HepG2 (cell line): ENCODE results near the gene UBASH3A. TPM values are rescaled to one million over a fixed set of nuclear protein-coding genes. Genes with fewer than 3 reads are reported as not detected.

Experiments used
- ATAC-seq: fragments of 200-7000 bp; cut with Tn5 transposase; 3 replicates; pipeline ENCODE4 v1.9.1; 2020; ENCODE audit warnings: mild to moderate bottlenecking, moderate library complexity
- BruUV-seq: library from RNA; stranded (reverse); fragments of 400-500 nt; replicated peaks from 2 replicates; lab custom pipeline; 2021; lab: Mats Ljungman, UMichigan
- CTCF ChIA-PET: fragments of 300-600 bp; formaldehyde crosslinking; extraction: SDS; loops from one replicate; lab custom pipeline; 2021; ENCODE audit warnings: low total read pairs, inconsistent platforms, low intra/inter-chr PET ratio; lab: Yijun Ruan, JAX
- POLR2A ChIA-PET: fragments of 350-600 bp; sonication (Branson Sonifier 250); formaldehyde crosslinking; loops from one replicate; lab custom pipeline; 2020; ENCODE audit warnings: antibody characterized with exemption, inconsistent platforms; lab: Yijun Ruan, JAX
- DNase-seq: peaks from one replicate; pipeline ENCODE4 v3.0.0-alpha.2; 2015; ENCODE audit warnings: low spot score
- FAIRE-seq: peaks from 3 replicates; lab custom pipeline; 2011; peaks lifted over from hg19 to GRCh38; lab: Jason Lieb, UNC
- H2AFZ ChIP-seq: one replicate; pipeline ENCODE4 v1.6.1; 2011; ENCODE audit warnings: low read length, inconsistent platforms
- H3K27ac ChIP-seq: fragments of 300-600 bp; 3 replicates; pipeline ENCODE4 v1.8.0; 2011; ENCODE audit warnings: mixed run types, mild to moderate bottlenecking, mixed read lengths, low read length, inconsistent platforms; ENCODE audit not compliant: insufficient read depth; ENCODE audit errors: extremely low read length
- H3K27me3 ChIP-seq, 2 experiments: fragments of 200-600 bp in 1 of 2; 2 replicates in 1 of 2; 3 replicates in 1 of 2; pipeline versions ENCODE4 v1.6.0 to v1.8.0; 2011; ENCODE audit warnings: low read length in 2 of 2, mild to moderate bottlenecking in 2 of 2, moderate library complexity in 2 of 2, inconsistent platforms in 1 of 2; ENCODE audit not compliant: insufficient read depth in 2 of 2, control insufficient read depth in 1 of 2
- H3K36me3 ChIP-seq, 2 experiments: fragments of 200-600 bp in 1 of 2; replicated peaks in 1 of 2; 2 replicates in 1 of 2; 3 replicates in 1 of 2; pipeline versions ENCODE4 v1.5.1 to v1.8.0; 2011; ENCODE audit warnings: low read length in 2 of 2, inconsistent platforms in 1 of 2; ENCODE audit not compliant: insufficient read depth in 2 of 2, control insufficient read depth in 1 of 2
- H3K4me1 ChIP-seq: 2 replicates; pipeline ENCODE4 v1.5.1; 2012; ENCODE audit warnings: low read length, inconsistent platforms; ENCODE audit not compliant: insufficient read depth
- H3K4me2 ChIP-seq: 2 replicates; pipeline ENCODE4 v1.6.0; 2011; ENCODE audit warnings: low read depth, low read length, inconsistent platforms
- H3K4me3 ChIP-seq, 3 experiments: fragments of 200-600 bp in 1 of 3; sonication (generic), shearing (Covaris generic) in 1 of 3; replicated peaks in 1 of 3; 2 replicates each; pipeline ENCODE4 v1.5.1; 2011 to 2016; ENCODE audit warnings: low read length in 3 of 3, inconsistent platforms in 2 of 3, low read depth in 2 of 3, mild to moderate bottlenecking in 2 of 3, control low read depth in 1 of 3, mixed read lengths in 1 of 3; ENCODE audit not compliant: insufficient read depth in 1 of 3
- H3K79me2 ChIP-seq: one replicate; pipeline ENCODE4 v1.6.1; 2011; ENCODE audit warnings: low read length, inconsistent platforms; ENCODE audit not compliant: insufficient read depth
- H3K9ac ChIP-seq: 2 replicates; pipeline ENCODE4 v1.6.0; 2011; ENCODE audit warnings: mild to moderate bottlenecking, low read depth, low read length, inconsistent platforms; ENCODE audit not compliant: insufficient read depth
- H3K9me3 ChIP-seq: 2 replicates; pipeline ENCODE4 v1.5.1; 2012; ENCODE audit warnings: mild to moderate bottlenecking, low read length
- H4K20me1 ChIP-seq: 2 replicates; pipeline ENCODE4 v1.6.0; 2011; ENCODE audit warnings: inconsistent platforms, mild to moderate bottlenecking, low read length, moderate library complexity; ENCODE audit not compliant: insufficient read depth
- XRCC5 ChIP-seq: fragments of 200-400 bp; formaldehyde crosslinking; optimal IDR thresholded peaks from 2 replicates; pipeline ENCODE3; 2017; ENCODE audit warnings: mild to moderate bottlenecking, low read length
- ZBTB8A ChIP-seq: sonication (generic); formaldehyde crosslinking; IDR thresholded peaks from 2 replicates; pipeline ENCODE4 v1.4.0; 2020; ENCODE audit warnings: mild to moderate bottlenecking, low read depth, missing genetic modification reagents, borderline replicate concordance
- ZKSCAN1 ChIP-seq: fragments of 150-350 bp; IDR thresholded peaks from 2 replicates; pipeline ENCODE4 v1.6.1; 2014; ENCODE audit warnings: low read length
- ZNF317 ChIP-seq: sonication (generic); formaldehyde crosslinking; IDR thresholded peaks from 2 replicates; pipeline ENCODE4 v1.5.0; 2020; ENCODE audit warnings: mild to moderate bottlenecking, missing genetic modification reagents
- WGBS: methylation state at CpG from one replicate; pipeline ENCODE4 v1.1.6; 2017; ENCODE audit warnings: low lambda C conversion rate; 5-methylcytosine and 5-hydroxymethylcytosine counted together
- in situ Hi-C: cut with HindIII; loops from 2 replicates; pipeline ENCODE4 v1.10.0; 2017; ENCODE audit warnings: low pct_unique_long_range_greater_than_20kb; ENCODE audit not compliant: extremely low pct_ligation_motif_present
- intact Hi-C: fragments of 100-400 bp; cut with micrococcal nuclease; formaldehyde crosslinking; loops from one replicate; pipeline ENCODE4 v1.10.0; 2022; ENCODE audit not compliant: unreplicated experiment
- polyA plus RNA-seq, 8 experiments: library from polyadenylated mRNA; depleted of rRNA in 3 of 8; stranded (reverse) in 7 of 8; unstranded in 1 of 8; fragments of >200 nt; fragmentation: Illumina TruSeq in 4 of 8; extraction: Trizol in 4 of 8; gene quantifications; 2 replicates each; pipeline versions ENCODE4 v1.2.1 to v1.2.3, GENCODE V29; 2011 to 2016; ENCODE audit warnings: low read depth in 4 of 8, missing spikeins in 1 of 8, mixed read lengths in 1 of 8; ENCODE audit not compliant: insufficient read depth in 1 of 8
- total RNA-seq, 5 experiments: library from RNA; depleted of rRNA; stranded (reverse); fragments of >200 nt; fragmentation: Illumina TruSeq; extraction: Trizol; gene quantifications; 2 replicates each; pipeline ENCODE4 v1.2.3, GENCODE V29; 2016; ENCODE audit warnings: low read depth in 1 of 5
- TF ChIP-seq, protein P1 (sequence below): sonication (generic); formaldehyde crosslinking; IDR thresholded peaks from 2 replicates; pipeline ENCODE4 v1.4.0; 2020; ENCODE audit warnings: missing genetic modification reagents
- TF ChIP-seq, protein P2 (sequence below): sonication (generic); formaldehyde crosslinking; IDR thresholded peaks from 2 replicates; pipeline ENCODE4 v1.4.0; 2020; ENCODE audit warnings: missing genetic modification reagents
- TF ChIP-seq, protein P3 (sequence below), 2 experiments: sonication (generic) in 1 of 2; formaldehyde crosslinking in 1 of 2; IDR thresholded peaks; 2 replicates each; pipeline versions ENCODE4 v1.4.0 to v1.6.1; 2018 to 2020; ENCODE audit warnings: missing genetic modification reagents in 2 of 2, borderline replicate concordance in 1 of 2, low read depth in 1 of 2, mild to moderate bottlenecking in 1 of 2, missing biosample characterization in 1 of 2

UBASH3A gene
- total and polyA plus RNA-seq, 2 of the 13 experiments (the other 11 are each of a cell fraction or from before 2014, with no cell fraction given): not detected

DNA sequence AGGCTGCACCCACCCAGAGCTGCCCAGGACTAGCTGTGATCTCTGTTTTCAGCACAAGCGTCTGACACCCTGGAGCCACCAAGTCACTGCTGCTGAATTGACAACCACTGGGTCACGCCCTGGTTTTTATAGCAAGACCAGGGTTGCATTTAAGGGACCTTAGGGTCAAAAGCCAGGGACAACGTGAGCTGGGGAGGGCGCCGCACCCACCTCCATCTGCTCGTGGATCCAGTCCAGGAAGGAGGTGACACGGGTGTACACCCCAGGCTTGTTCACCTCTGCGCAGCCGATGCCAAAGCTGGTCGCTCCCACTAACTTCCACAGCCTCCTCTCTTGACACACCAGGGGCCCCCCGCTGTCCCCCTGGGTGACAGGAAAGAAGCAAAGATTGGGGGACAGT, 28.2 kb upstream of the UBASH3A start:
- in situ Hi-C loops (no loop called here), intact Hi-C loops (no loop called here)
- FAIRE-seq (no peak), ATAC-seq (no peak), DNase-seq (no peak)
- WGBS: 95% methylated on average over 10 of the region's 11 CpGs
- ChIA-PET CTCF (no interaction called here), POLR2A (no interaction called here)
- no peak overlapping the region for H2AFZ ChIP-seq
- H3K27ac ChIP-seq: no peak overlapping the region
- H3K79me2 ChIP-seq: no peaks in the 10 kb centered on the region
- H3K36me3 ChIP-seq: no peaks in the 10 kb centered on the region
- no TSS peak for BruUV-seq
- H4K20me1 ChIP-seq: no peaks in the 10 kb centered on the region
- H3K9me3 ChIP-seq: no peaks in the 10 kb centered on the region
- H3K9ac ChIP-seq: no peak overlapping the region
- no peak overlapping the region for H3K4me2 ChIP-seq
- no peaks in the 10 kb centered on the region for H3K4me1 ChIP-seq
- peaks cover 0 to 1% of the 10 kb centered on the region in 2 experiments; a peak in 1 of 5 replicates for H3K27me3 ChIP-seq
- TF ChIP-seq ZNF317 (CRISPR knock-in tag): no peak
- no peak for TF ChIP-seq ZKSCAN1
- TF ChIP-seq XRCC5: no peak
- TF ChIP-seq, protein P1, sequence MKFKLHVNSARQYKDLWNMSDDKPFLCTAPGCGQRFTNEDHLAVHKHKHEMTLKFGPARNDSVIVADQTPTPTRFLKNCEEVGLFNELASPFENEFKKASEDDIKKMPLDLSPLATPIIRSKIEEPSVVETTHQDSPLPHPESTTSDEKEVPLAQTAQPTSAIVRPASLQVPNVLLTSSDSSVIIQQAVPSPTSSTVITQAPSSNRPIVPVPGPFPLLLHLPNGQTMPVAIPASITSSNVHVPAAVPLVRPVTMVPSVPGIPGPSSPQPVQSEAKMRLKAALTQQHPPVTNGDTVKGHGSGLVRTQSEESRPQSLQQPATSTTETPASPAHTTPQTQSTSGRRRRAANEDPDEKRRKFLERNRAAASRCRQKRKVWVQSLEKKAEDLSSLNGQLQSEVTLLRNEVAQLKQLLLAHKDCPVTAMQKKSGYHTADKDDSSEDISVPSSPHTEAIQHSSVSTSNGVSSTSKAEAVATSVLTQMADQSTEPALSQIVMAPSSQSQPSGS: no peak
- TF ChIP-seq, protein P2, sequence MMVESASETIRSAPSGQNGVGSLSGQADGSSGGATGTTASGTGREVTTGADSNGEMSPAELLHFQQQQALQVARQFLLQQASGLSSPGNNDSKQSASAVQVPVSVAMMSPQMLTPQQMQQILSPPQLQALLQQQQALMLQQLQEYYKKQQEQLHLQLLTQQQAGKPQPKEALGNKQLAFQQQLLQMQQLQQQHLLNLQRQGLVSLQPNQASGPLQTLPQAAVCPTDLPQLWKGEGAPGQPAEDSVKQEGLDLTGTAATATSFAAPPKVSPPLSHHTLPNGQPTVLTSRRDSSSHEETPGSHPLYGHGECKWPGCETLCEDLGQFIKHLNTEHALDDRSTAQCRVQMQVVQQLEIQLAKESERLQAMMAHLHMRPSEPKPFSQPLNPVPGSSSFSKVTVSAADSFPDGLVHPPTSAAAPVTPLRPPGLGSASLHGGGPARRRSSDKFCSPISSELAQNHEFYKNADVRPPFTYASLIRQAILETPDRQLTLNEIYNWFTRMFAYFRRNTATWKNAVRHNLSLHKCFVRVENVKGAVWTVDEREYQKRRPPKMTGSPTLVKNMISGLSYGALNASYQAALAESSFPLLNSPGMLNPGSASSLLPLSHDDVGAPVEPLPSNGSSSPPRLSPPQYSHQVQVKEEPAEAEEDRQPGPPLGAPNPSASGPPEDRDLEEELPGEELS: no peak
- TF ChIP-seq, protein P3, sequence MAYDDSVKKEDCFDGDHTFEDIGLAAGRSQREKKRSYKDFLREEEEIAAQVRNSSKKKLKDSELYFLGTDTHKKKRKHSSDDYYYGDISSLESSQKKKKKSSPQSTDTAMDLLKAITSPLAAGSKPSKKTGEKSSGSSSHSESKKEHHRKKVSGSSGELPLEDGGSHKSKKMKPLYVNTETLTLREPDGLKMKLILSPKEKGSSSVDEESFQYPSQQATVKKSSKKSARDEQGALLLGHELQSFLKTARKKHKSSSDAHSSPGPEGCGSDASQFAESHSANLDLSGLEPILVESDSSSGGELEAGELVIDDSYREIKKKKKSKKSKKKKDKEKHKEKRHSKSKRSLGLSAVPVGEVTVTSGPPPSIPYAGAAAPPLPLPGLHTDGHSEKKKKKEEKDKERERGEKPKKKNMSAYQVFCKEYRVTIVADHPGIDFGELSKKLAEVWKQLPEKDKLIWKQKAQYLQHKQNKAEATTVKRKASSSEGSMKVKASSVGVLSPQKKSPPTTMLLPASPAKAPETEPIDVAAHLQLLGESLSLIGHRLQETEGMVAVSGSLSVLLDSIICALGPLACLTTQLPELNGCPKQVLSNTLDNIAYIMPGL (CRISPR knock-in tag; IDR thresholded peaks at IDR 0.05; ENCODE audit: borderline replicate concordance in 1 of 2, low read depth in 1 of 2): no peak
- no peak for TF ChIP-seq ZBTB8A (CRISPR knock-in tag)
- no peak overlapping the region for H3K4me3 ChIP-seq
